Panc1 (cell line): Measurements from ENCODE around the gene RAP1GDS1. TPM values are rescaled to one million over a fixed set of nuclear protein-coding genes. Genes with fewer than 3 reads are reported as not detected.
"Not testable (repeated sequence)": the region's sequence is repeated elsewhere in the genome, so short reads cannot be mapped to it uniquely, and the experiment has no call there.

Experiments used
- ATAC-seq: fragments of 200-7000 bp; cut with Tn5 transposase; 2 replicates; pipeline ENCODE4 v1.9.1; 2020; ENCODE audit warnings: mild to moderate bottlenecking, moderate library complexity
- BruUV-seq: library from RNA; stranded (reverse); fragments of 400-500 nt; replicated peaks from 2 replicates; lab custom pipeline; 2021; lab: Mats Ljungman, UMichigan
- CTCF ChIA-PET: fragments of 300-600 bp; sonication (Branson Sonifier 250); formaldehyde crosslinking; loops from one replicate; lab custom pipeline; 2022; ENCODE audit warnings: antibody characterized with exemption; lab: Charles Lee
- POLR2A ChIA-PET: fragments of 300-600 bp; sonication (Branson Sonifier 250); formaldehyde crosslinking; loops from one replicate; lab custom pipeline; 2022; ENCODE audit warnings: antibody characterized with exemption; lab: Charles Lee
- DNase-seq: peaks from one replicate; pipeline ENCODE4 v3.0.0-alpha.2; 2010; ENCODE audit warnings: low read depth, low spot score
- H3K27ac ChIP-seq: 2 replicates; pipeline ENCODE4 v1.5.1; 2011; ENCODE audit warnings: mild to moderate bottlenecking, low read length, inconsistent platforms
- H3K27me3 ChIP-seq: fragments of 200-500 bp; sonication (Bioruptor generic); 2 replicates; pipeline ENCODE4 v1.6.0; 2014; ENCODE audit warnings: low read length, inconsistent platforms; ENCODE audit not compliant: control insufficient read depth, insufficient read depth
- H3K36me3 ChIP-seq: fragments of 200-500 bp; sonication (Bioruptor generic); 2 replicates; pipeline ENCODE4 v1.5.1; 2014; ENCODE audit warnings: inconsistent platforms, mild to moderate bottlenecking, low read length, moderate library complexity; ENCODE audit not compliant: control insufficient read depth, insufficient read depth
- H3K4me1 ChIP-seq: 2 replicates; pipeline ENCODE4 v1.5.1; 2011; ENCODE audit warnings: inconsistent platforms, mild to moderate bottlenecking, low read length, moderate library complexity; ENCODE audit not compliant: control insufficient read depth, insufficient read depth
- H3K4me3 ChIP-seq, 2 experiments: 2 replicates each; pipeline ENCODE4 v1.5.1; 2011 to 2012; ENCODE audit warnings: low read depth in 2 of 2, low read length in 2 of 2, mild to moderate bottlenecking in 2 of 2, inconsistent platforms in 1 of 2, moderate library complexity in 1 of 2
- H3K9me3 ChIP-seq: fragments of 200-500 bp; sonication (Bioruptor generic); 2 replicates; pipeline ENCODE4 v1.5.1; 2014; ENCODE audit warnings: low read depth, mild to moderate bottlenecking, inconsistent platforms, low read length, moderate library complexity; ENCODE audit not compliant: control insufficient read depth, insufficient read depth
- POLR2AphosphoS5 ChIP-seq: IDR thresholded peaks from 2 replicates; pipeline ENCODE4 v1.6.1; 2012; ENCODE audit warnings: mild to moderate bottlenecking, low read depth, low read length, moderate library complexity
- SIN3A ChIP-seq: IDR thresholded peaks from 2 replicates; pipeline ENCODE4 v1.6.1; 2012; ENCODE audit warnings: low read depth, mild to moderate bottlenecking, low read length, moderate library complexity, borderline replicate concordance; ENCODE audit not compliant: insufficient read depth
- TCF7L2 ChIP-seq: IDR thresholded peaks from 2 replicates; pipeline ENCODE4 v1.6.1; 2011; ENCODE audit warnings: mild to moderate bottlenecking, low read depth, low read length, inconsistent platforms
- in situ Hi-C: cut with HindIII; loops from 2 replicates; pipeline ENCODE4 v1.10.0; 2016; ENCODE audit warnings: low sequenced_read_pairs, low pct_unique_long_range_greater_than_20kb
- intact Hi-C: fragments of 100-400 bp; cut with micrococcal nuclease; formaldehyde crosslinking; loops from one replicate; pipeline ENCODE4 v1.10.0; 2022; ENCODE audit not compliant: unreplicated experiment
- total RNA-seq: library from RNA; stranded (reverse); gene quantifications from one replicate; pipeline ENCODE4 v1.2.1, GENCODE V29; 2021; ENCODE audit not compliant: unreplicated experiment
- TF ChIP-seq, protein P1 (sequence below): fragments of 450-650 bp; IDR thresholded peaks from 2 replicates; pipeline ENCODE4 v1.5.1; 2017; ENCODE audit warnings: mild to moderate bottlenecking
- TF ChIP-seq, protein P2 (sequence below), 2 experiments: IDR thresholded peaks; 2 replicates each; pipeline ENCODE4 v1.6.1; 2011 to 2012; ENCODE audit warnings: low read depth in 2 of 2, control low read depth in 1 of 2, low read length in 1 of 2, mild to moderate bottlenecking in 1 of 2, moderate library complexity in 1 of 2; ENCODE audit not compliant: insufficient read depth in 1 of 2

Gene RAP1GDS1
- total RNA-seq, 1 experiment from 2014 or later: 39.7 TPM

DNA sequence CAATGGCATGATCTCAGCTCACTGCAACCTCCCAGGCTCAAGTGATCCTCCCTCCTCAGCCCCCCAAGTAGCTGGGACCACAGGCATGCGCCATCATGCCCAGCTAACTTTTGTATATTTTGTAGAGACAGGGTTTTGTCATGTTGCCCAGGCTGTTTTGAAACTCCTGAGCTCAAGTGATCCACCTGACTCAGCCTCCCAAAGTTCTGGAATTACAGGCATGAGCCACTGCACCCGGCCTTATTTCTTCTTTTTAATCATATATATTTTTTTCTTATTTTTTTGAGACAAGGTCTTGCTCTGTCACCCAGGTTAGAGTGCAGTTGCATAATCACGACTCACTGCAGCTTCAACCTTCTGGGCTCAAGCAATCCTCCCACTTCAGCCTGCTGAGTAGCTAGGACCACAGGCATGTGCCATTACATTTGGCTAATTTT lies 213.2 kb downstream of the RAP1GDS1 start:
- Histone ChIP-seq H3K36me3 (peaks cover 3% of the 10 kb centered on the region), H3K9me3 (no peaks in the 10 kb centered on the region), H3K4me1 (no peaks in the 10 kb centered on the region), H3K27ac (no peak overlapping the region), H3K27me3 (no peaks in the 10 kb centered on the region), H3K4me3 (no peak overlapping the region)
- intact Hi-C loops: no loop called here
- ATAC-seq (no peak), DNase-seq (no peak)
- ChIA-PET POLR2A (no interaction called here), CTCF (no interaction called here)
- no peak for TF ChIP-seq TCF7L2
- no peak for TF ChIP-seq SIN3A
- no peak for TF ChIP-seq POLR2AphosphoS5
- TF ChIP-seq, protein P1, sequence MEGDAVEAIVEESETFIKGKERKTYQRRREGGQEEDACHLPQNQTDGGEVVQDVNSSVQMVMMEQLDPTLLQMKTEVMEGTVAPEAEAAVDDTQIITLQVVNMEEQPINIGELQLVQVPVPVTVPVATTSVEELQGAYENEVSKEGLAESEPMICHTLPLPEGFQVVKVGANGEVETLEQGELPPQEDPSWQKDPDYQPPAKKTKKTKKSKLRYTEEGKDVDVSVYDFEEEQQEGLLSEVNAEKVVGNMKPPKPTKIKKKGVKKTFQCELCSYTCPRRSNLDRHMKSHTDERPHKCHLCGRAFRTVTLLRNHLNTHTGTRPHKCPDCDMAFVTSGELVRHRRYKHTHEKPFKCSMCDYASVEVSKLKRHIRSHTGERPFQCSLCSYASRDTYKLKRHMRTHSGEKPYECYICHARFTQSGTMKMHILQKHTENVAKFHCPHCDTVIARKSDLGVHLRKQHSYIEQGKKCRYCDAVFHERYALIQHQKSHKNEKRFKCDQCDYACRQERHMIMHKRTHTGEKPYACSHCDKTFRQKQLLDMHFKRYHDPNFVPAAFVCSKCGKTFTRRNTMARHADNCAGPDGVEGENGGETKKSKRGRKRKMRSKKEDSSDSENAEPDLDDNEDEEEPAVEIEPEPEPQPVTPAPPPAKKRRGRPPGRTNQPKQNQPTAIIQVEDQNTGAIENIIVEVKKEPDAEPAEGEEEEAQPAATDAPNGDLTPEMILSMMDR: no peak
- TF ChIP-seq, protein P2, sequence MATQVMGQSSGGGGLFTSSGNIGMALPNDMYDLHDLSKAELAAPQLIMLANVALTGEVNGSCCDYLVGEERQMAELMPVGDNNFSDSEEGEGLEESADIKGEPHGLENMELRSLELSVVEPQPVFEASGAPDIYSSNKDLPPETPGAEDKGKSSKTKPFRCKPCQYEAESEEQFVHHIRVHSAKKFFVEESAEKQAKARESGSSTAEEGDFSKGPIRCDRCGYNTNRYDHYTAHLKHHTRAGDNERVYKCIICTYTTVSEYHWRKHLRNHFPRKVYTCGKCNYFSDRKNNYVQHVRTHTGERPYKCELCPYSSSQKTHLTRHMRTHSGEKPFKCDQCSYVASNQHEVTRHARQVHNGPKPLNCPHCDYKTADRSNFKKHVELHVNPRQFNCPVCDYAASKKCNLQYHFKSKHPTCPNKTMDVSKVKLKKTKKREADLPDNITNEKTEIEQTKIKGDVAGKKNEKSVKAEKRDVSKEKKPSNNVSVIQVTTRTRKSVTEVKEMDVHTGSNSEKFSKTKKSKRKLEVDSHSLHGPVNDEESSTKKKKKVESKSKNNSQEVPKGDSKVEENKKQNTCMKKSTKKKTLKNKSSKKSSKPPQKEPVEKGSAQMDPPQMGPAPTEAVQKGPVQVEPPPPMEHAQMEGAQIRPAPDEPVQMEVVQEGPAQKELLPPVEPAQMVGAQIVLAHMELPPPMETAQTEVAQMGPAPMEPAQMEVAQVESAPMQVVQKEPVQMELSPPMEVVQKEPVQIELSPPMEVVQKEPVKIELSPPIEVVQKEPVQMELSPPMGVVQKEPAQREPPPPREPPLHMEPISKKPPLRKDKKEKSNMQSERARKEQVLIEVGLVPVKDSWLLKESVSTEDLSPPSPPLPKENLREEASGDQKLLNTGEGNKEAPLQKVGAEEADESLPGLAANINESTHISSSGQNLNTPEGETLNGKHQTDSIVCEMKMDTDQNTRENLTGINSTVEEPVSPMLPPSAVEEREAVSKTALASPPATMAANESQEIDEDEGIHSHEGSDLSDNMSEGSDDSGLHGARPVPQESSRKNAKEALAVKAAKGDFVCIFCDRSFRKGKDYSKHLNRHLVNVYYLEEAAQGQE (IDR thresholded peaks at IDR 0.05; ENCODE audit: insufficient read depth in 1 of 2, low read depth in 2 of 2, low read length in 1 of 2): no peak
- BruUV-seq: no TSS peak
- in situ Hi-C loops: no loop called here

DNA sequence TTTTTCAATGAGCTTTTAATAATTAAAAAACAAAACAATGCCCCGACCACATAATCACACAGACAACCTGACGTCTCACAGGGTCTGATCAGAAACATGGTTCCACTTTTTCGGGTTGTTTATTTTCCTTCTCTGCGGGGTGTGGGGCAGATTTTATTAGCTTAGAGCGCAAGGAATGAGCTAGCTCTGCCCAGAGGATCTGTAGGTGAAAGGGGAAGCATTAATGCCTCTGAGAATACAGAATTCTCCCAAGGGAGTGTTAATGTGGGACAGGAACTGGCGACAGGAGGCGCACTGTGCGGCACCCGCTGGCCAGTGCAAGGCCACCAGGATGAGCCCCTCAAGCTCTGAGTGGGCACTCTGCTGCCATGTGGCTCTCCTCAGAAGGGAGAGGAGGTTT lies 215.7 kb downstream of the RAP1GDS1 start:
- ChIA-PET POLR2A (no interaction called here), CTCF (no interaction called here)
- Histone ChIP-seq H3K27me3 (no peaks in the 10 kb centered on the region), H3K4me1 (peaks cover 4% of the 10 kb centered on the region), H3K36me3 (peaks cover 3% of the 10 kb centered on the region), H3K4me3 (no peak overlapping the region), H3K27ac (no peak overlapping the region), H3K9me3 (no peaks in the 10 kb centered on the region)
- DNase-seq: no peak
- in situ Hi-C loops (no loop called here), intact Hi-C loops (no loop called here)
- TF ChIP-seq, protein P2 (IDR thresholded peaks at IDR 0.05; ENCODE audit: insufficient read depth in 1 of 2, low read depth in 2 of 2, low read length in 1 of 2): no peak
- TF ChIP-seq, protein P1: no peak
- no peak for TF ChIP-seq TCF7L2
- no peak for TF ChIP-seq POLR2AphosphoS5
- no peak for TF ChIP-seq SIN3A
- no peak for ATAC-seq
- no TSS peak for BruUV-seq

DNA sequence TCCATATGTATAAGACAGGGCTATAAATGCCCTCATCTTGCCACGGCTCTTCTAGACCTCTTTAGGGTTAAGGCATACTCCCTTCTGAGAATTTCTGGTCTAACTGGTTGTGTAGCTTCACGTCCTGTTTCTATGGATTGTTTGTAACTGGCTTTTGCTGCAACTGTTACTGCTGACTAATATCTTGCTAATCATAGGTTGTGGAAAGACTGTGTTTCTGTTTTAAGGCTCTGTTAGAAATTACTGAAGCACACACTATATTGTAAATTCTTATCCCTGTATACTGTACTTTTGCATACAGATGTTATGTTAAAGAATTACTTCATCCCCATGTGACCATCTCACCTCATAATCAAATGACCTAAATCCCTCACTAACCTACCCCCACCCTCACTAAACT lies 218.4 kb downstream of the RAP1GDS1 start:
- DNase-seq, ATAC-seq: not testable (repeated sequence)

More for the DNA sequence above, 218.4 kb downstream of the RAP1GDS1 start:
- POLR2A ChIA-PET, CTCF ChIA-PET, H3K27ac ChIP-seq, in situ Hi-C loops, intact Hi-C loops, H3K36me3 ChIP-seq, H3K9me3 ChIP-seq, H3K27me3 ChIP-seq, BruUV-seq, H3K4me3 ChIP-seq: not testable (repeated sequence)
- H3K4me1 ChIP-seq: peaks cover 10% of the 10 kb centered on the region
